Nephron progenitor cell (in vitro differentiated cells): Measurements from ENCODE around the gene KLHL34.

Experiments used
- DNase-seq: peaks from one replicate; pipeline ENCODE4 v3.0.0; 2021
- H3K27ac Mint-ChIP-seq: 2 replicates; pipeline ENCODE4 v1.8.0; 2021; ENCODE audit warnings: mild to moderate bottlenecking, moderate library complexity, mixed read lengths
- H3K27me3 Mint-ChIP-seq: 2 replicates; pipeline ENCODE4 v1.8.0; 2021; ENCODE audit warnings: mild to moderate bottlenecking, low read depth, mixed read lengths; ENCODE audit not compliant: poor library complexity
- H3K36me3 Mint-ChIP-seq: 2 replicates; pipeline ENCODE4 v1.8.0; 2021; ENCODE audit warnings: low read depth, mixed read lengths
- H3K4me1 Mint-ChIP-seq: 2 replicates; pipeline ENCODE4 v1.8.0; 2021; ENCODE audit warnings: mixed read lengths
- H3K4me3 Mint-ChIP-seq: 2 replicates; pipeline ENCODE4 v1.8.0; 2021; ENCODE audit warnings: mild to moderate bottlenecking, moderate library complexity, mixed read lengths
- H3K9me3 Mint-ChIP-seq: 2 replicates; pipeline ENCODE4 v1.8.0; 2021; ENCODE audit warnings: mild to moderate bottlenecking, moderate library complexity, mixed read lengths
- CTCF ChIP-seq: fragments of 200-600 bp; sonication (generic); IDR thresholded peaks from 2 replicates; pipeline ENCODE4 v1.5.0; 2021; ENCODE audit warnings: antibody characterized with exemption

The KLHL34 gene

GRCh38 chrX:21659320-21659719 lies 1.2 kb upstream of the KLHL34 start:
- H3K36me3 Mint-ChIP-seq, result peaks cover 17% of the 10 kb centered on the region
- H3K9me3 Mint-ChIP-seq, result peaks cover 12% of the 10 kb centered on the region
- H3K27me3 Mint-ChIP-seq, result no peaks in the 10 kb centered on the region
- no peak for TF ChIP-seq CTCF
- no peaks in the 10 kb centered on the region for H3K4me1 Mint-ChIP-seq
- DNase-seq, result no peak
- H3K4me3 Mint-ChIP-seq, result no peak overlapping the region
- no peak overlapping the region for H3K27ac Mint-ChIP-seq

GRCh38 chrX:21658746-21659145 lies 616 bp upstream of the KLHL34 start:
- no peak for TF ChIP-seq CTCF
- DNase-seq, result no peak
- no peak overlapping the region for H3K4me3 Mint-ChIP-seq
- no peaks in the 10 kb centered on the region for H3K4me1 Mint-ChIP-seq
- H3K36me3 Mint-ChIP-seq, result peaks cover 17% of the 10 kb centered on the region
- H3K27me3 Mint-ChIP-seq, result no peaks in the 10 kb centered on the region
- peaks cover 12% of the 10 kb centered on the region for H3K9me3 Mint-ChIP-seq
- H3K27ac Mint-ChIP-seq, result no peak overlapping the region

GRCh38 chrX:21657318-21658151 lies 595 bp downstream of the KLHL34 start:
- H3K27me3 Mint-ChIP-seq, result no peaks in the 10 kb centered on the region
- H3K9me3 Mint-ChIP-seq, result peaks cover 12% of the 10 kb centered on the region
- no peak for TF ChIP-seq CTCF
- peaks cover 17% of the 10 kb centered on the region for H3K36me3 Mint-ChIP-seq
- no peak for DNase-seq
- H3K4me1 Mint-ChIP-seq, result no peaks in the 10 kb centered on the region
- no peak overlapping the region for H3K4me3 Mint-ChIP-seq
- H3K27ac Mint-ChIP-seq, result no peak overlapping the region

- DNase-seq, result no peak
- no peaks in the 10 kb centered on the region for H3K4me1 Mint-ChIP-seq
- no peak overlapping the region for H3K27ac Mint-ChIP-seq
- TF ChIP-seq CTCF, result no peak
- no peak overlapping the region for H3K4me3 Mint-ChIP-seq
- H3K9me3 Mint-ChIP-seq, result peaks cover 12% of the 10 kb centered on the region
- no peaks in the 10 kb centered on the region for H3K27me3 Mint-ChIP-seq
- H3K36me3 Mint-ChIP-seq, result peaks cover 17% of the 10 kb centered on the region
These were observed 1.4 kb downstream of the KLHL34 start for GRCh38 chrX:21656587-21657317.

GRCh38 chrX:21655901-21656586 lies 2.1 kb downstream of the KLHL34 start:
- Mint-ChIP-seq H3K9me3 (peaks cover 12% of the 10 kb centered on the region), H3K4me1 (peaks cover 5% of the 10 kb centered on the region), H3K27ac (peak overlapping the region; percentile 92), H3K27me3 (no peaks in the 10 kb centered on the region), H3K36me3 (peaks cover 17% of the 10 kb centered on the region), H3K4me3 (no peak overlapping the region)
- TF ChIP-seq CTCF, result no peak
- DNase-seq, result no peak
